Ascending aorta (tissue), 2 donors: ENCODE measurements around the gene CDC37. TPM values are rescaled to one million over a fixed set of nuclear protein-coding genes. Genes with fewer than 3 reads are reported as not detected.

Experiments
- DNase-seq, 2 donors: peaks; one replicate each; pipeline ENCODE4 v3.0.0-alpha.2; 2019; ENCODE audit warnings: low spot score in 2 of 2
- H3K27ac ChIP-seq, 2 donors: fragments of 200-600 bp; sonication (generic); one replicate each; pipeline ENCODE4 v1.5.1; 2016 to 2017; ENCODE audit warnings: mild to moderate bottlenecking in 1 of 2
- H3K27me3 ChIP-seq: fragments of 200-600 bp; sonication (generic); one replicate; pipeline ENCODE4 v1.5.1; 2017
- H3K36me3 ChIP-seq, 2 donors: fragments of 200-600 bp; sonication (generic); one replicate each; pipeline ENCODE4 v1.5.1; 2016
- H3K4me1 ChIP-seq, 2 donors: fragments of 200-600 bp; sonication (generic); one replicate each; pipeline ENCODE4 v1.5.1; 2016 to 2017; ENCODE audit warnings: mild to moderate bottlenecking in 1 of 2
- H3K4me3 ChIP-seq, 2 donors: fragments of 200-600 bp; sonication (generic); one replicate each; pipeline ENCODE4 v1.5.1; 2016 to 2017; ENCODE audit warnings: mild to moderate bottlenecking in 1 of 2
- H3K9me3 ChIP-seq, 2 donors: fragments of 200-600 bp; sonication (generic); one replicate each; pipeline ENCODE4 v1.5.1; 2016
- CTCF ChIP-seq, 3 experiments: fragments of 200-600 bp in 2 of 3; fragments of 450-650 bp in 1 of 3; sonication (generic) in 2 of 3; IDR thresholded peaks; one replicate each; pipeline ENCODE4 v1.5.1; 2016 to 2019; ENCODE audit warnings: antibody characterized with exemption in 3 of 3, mild to moderate bottlenecking in 1 of 3, moderate library complexity in 1 of 3
- intact Hi-C: fragments of 100-400 bp; cut with DNase I; formaldehyde crosslinking; loops from one replicate; pipeline ENCODE4 v1.15.1; 2023
- total RNA-seq: library from RNA; depleted of rRNA; stranded (reverse); fragments of >200 nt; gene quantifications from one replicate; pipeline ENCODE4 v1.1.0, GENCODE V29; 2016

The CDC37 gene
- 183 TPM for total RNA-seq

- Histone ChIP-seq H3K27ac (peak within 1 kb of the TSS; percentile 62 to 70), H3K27me3 (peaks cover 9% of the 10 kb centered on the region), H3K4me1 (peaks cover 16 to 30% of the 10 kb centered on the region in 2 donors), H3K36me3 (peaks cover 0 to 2% of the 10 kb centered on the region in 2 donors), H3K4me3 (peak within 1 kb of the TSS; percentile 90 to 91), H3K9me3 (no peaks in the 10 kb centered on the region)
- intact Hi-C loops, result loop anchor here (1.0 to 2.0 kb wide), 5 partner anchors 21 to 165 kb away; partner anchors contain the start of genes CDKN2D, RAVER1 and TYK2
- no peak for TF ChIP-seq CTCF (IDR thresholded peaks at IDR 0.05)
- peak; percentile 81 to 97 for DNase-seq
Observed at GRCh38 chr19:10403137-10404021, at the start of gene CDC37. TSS of gene CDC37 (minus strand) at chr19:10403542. CDS start at chr19:10403479, 63 bp downstream.

DNA sequence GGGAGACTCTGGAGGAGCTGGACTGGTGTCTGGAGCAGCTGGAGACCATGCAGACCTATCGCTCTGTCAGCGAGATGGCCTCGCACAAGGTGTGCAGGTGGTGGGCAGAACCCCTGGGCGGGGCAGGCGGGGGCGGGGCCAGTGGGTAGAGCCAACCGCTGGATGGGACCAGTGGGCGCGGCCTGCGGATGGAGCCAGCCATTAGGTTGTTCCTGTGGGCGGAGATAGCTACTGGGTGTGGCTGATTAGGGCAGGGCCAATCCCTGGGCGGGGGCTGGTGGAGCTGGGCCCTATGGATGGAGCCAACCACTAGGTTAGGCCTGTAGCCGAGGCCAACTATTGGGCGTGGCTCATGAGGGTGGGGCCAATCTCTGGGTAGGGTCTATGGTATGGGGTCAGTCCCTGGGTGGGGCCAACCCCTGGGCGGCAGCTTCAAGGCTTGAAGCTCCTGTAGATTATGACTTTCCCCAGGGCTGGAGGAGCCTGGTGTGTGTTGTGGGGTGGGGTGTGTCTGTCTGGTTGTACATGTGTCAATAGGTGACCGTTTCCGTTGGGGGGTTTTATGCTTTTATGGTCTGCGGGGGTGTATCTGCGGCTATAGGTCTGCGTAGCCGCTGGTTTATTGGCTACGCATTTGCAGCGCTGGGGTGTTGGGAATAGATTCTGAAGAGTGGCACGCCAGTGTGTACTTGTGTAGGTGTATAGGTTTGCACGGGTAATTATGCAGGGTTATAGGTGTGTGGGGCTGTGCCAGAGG is 47.7 kb upstream of the CDC37 start:
- no peak overlapping the region for H3K4me3 ChIP-seq
- peaks cover 17 to 22% of the 10 kb centered on the region in 2 donors for H3K36me3 ChIP-seq
- intact Hi-C loops, result no loop called here
- H3K27ac ChIP-seq, result no peak overlapping the region
- H3K9me3 ChIP-seq, result no peaks in the 10 kb centered on the region
- H3K27me3 ChIP-seq, result no peaks in the 10 kb centered on the region
- DNase-seq, result no peak
- no peak for TF ChIP-seq CTCF (IDR thresholded peaks at IDR 0.05)
- no peaks in the 10 kb centered on the region for H3K4me1 ChIP-seq

- intact Hi-C loops, result no loop called here
- Histone ChIP-seq H3K36me3 (peaks cover 17 to 22% of the 10 kb centered on the region in 2 donors), H3K27me3 (no peaks in the 10 kb centered on the region), H3K4me3 (no peak overlapping the region), H3K27ac (no peak overlapping the region), H3K9me3 (no peaks in the 10 kb centered on the region), H3K4me1 (no peaks in the 10 kb centered on the region)
- DNase-seq, result no peak
- no peak for TF ChIP-seq CTCF (IDR thresholded peaks at IDR 0.05)
Observed at GRCh38 chr19:10450191-10450852, 47.0 kb upstream of the CDC37 start.

- no peaks in the 10 kb centered on the region for H3K27me3 ChIP-seq
- no peak for TF ChIP-seq CTCF (IDR thresholded peaks at IDR 0.05)
- peaks cover 17 to 22% of the 10 kb centered on the region in 2 donors for H3K36me3 ChIP-seq
- no peak for DNase-seq
- H3K4me3 ChIP-seq, result no peak overlapping the region
- no peak overlapping the region for H3K27ac ChIP-seq
- no peaks in the 10 kb centered on the region for H3K9me3 ChIP-seq
- H3K4me1 ChIP-seq, result no peaks in the 10 kb centered on the region
- intact Hi-C loops, result no loop called here
Observed at GRCh38 chr19:10449037-10449436, 45.7 kb upstream of the CDC37 start.

GRCh38 chr19:10442698-10443097 is 39.4 kb upstream of the CDC37 start:
- Histone ChIP-seq H3K27me3 (no peaks in the 10 kb centered on the region), H3K4me3 (no peak overlapping the region), H3K4me1 (no peaks in the 10 kb centered on the region), H3K27ac (no peak overlapping the region), H3K9me3 (no peaks in the 10 kb centered on the region), H3K36me3 (peaks cover 3 to 5% of the 10 kb centered on the region in 2 donors)
- no peak for DNase-seq
- intact Hi-C loops, result no loop called here
- no peak for TF ChIP-seq CTCF (IDR thresholded peaks at IDR 0.05)
